ENCODE measurements around the gene MT1A.
A peak's percentile ranks its signal among the peaks of the same experiment; 100 is the strongest.

The MT1A gene

DNA sequence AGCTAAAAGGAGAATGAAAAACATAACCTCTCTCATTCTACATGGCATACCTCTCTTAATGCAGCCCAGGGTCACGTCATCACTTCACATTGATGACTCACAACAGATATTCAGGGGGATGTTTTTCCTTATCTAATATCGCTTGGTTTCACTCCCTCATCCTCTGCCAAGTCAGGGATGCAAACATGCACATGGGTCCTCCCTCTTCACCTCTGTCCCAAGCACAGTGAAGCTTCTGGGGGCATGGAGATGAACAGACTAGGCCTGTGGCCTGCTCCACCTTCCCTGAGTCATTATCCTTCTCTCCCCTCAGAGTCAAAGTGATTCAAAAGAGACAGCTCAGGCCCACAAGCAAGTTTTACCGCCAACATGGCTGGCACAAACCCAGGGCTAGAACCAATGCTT, 32.4 kb upstream of the MT1A start:
- in situ Hi-C loops (cut with HindIII; ENCODE audit: low pct_unique_long_range_greater_than_20kb, low sequenced_read_pairs) = no loop called here
- no peak for TF ChIP-seq JUND (IDR thresholded peaks at IDR 0.05; ENCODE audit: low read depth)
- DNase-seq (ENCODE audit: low read depth in 1 of 2, low spot score in 1 of 2) = no peak

- no peak for DNase-seq (ENCODE audit: low read depth in 1 of 2, low spot score in 1 of 2)
- TF ChIP-seq JUND (IDR thresholded peaks at IDR 0.05; ENCODE audit: low read depth) = no peak
- in situ Hi-C loops (cut with HindIII; ENCODE audit: low pct_unique_long_range_greater_than_20kb, low sequenced_read_pairs) = no loop called here
These were observed 31.9 kb upstream of the MT1A start for GRCh38 chr16:56606476-56607108.

DNA sequence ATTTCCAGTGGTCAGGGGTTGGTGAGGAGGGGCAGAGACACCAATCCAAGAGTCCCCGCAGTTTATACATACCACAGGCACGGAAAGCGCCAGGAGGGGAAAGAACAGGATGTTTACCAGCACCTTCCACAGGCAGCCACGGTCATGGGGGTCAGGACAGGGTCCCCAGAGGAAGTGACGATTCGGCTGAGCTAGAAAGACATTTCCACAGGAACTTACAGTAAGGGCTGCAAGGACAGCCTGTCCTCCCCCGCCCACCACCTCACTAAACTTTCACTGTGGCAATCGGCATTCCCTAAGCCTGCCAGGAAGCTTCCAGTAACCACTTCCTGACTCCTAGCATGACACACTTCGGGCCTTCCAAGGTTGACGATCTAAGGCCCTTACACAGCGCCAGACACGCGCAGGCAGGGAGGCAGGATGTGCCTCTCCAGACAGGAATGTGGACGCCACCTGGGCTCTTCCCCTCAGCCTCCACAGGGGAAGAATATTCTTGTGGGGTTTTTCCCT, 31.3 kb upstream of the MT1A start:
- in situ Hi-C loops (cut with HindIII; ENCODE audit: low pct_unique_long_range_greater_than_20kb, low sequenced_read_pairs) = no loop called here
- peak in 1 of 2 experiments; percentile 87 for DNase-seq (ENCODE audit: low read depth in 1 of 2, low spot score in 1 of 2)
- TF ChIP-seq JUND (IDR thresholded peaks at IDR 0.05; ENCODE audit: low read depth) = no peak

DNA sequence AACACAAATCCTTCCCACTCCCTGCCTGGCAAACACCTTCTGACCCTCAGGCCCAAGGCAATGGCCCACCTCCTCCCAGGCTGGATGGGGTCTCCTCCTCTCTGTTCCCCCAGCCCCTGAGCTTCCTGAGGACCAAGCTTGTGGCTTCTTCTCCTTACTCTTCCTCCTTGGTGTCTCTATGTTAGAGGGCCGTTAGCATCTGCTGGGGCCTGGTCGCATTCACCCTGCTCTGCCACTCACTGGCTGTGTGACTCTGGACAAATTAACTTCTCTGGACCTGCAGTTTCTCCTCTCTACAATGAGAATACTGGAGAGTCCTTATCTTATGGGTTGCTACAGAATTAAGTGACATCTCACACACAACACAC, 30.8 kb upstream of the MT1A start:
- in situ Hi-C loops (cut with HindIII; ENCODE audit: low pct_unique_long_range_greater_than_20kb, low sequenced_read_pairs) = no loop called here
- TF ChIP-seq JUND (IDR thresholded peaks at IDR 0.05; ENCODE audit: low read depth) = no peak
- DNase-seq (ENCODE audit: low read depth in 1 of 2, low spot score in 1 of 2) = no peak

GRCh38 chr16:56608043-56608875, 30.2 kb upstream of the MT1A start, which contains the start of gene MT2A:
TSS of gene MT2A (plus strand) at chr16:56608584. CDS start at chr16:56608656, 72 bp downstream.
- peak; percentile 78 to 95 for DNase-seq (ENCODE audit: low read depth in 1 of 2, low spot score in 1 of 2)
- TF ChIP-seq JUND (IDR thresholded peaks at IDR 0.05; ENCODE audit: low read depth) = no peak
- in situ Hi-C loops (cut with HindIII; ENCODE audit: low pct_unique_long_range_greater_than_20kb, low sequenced_read_pairs) = no loop called here

DNA sequence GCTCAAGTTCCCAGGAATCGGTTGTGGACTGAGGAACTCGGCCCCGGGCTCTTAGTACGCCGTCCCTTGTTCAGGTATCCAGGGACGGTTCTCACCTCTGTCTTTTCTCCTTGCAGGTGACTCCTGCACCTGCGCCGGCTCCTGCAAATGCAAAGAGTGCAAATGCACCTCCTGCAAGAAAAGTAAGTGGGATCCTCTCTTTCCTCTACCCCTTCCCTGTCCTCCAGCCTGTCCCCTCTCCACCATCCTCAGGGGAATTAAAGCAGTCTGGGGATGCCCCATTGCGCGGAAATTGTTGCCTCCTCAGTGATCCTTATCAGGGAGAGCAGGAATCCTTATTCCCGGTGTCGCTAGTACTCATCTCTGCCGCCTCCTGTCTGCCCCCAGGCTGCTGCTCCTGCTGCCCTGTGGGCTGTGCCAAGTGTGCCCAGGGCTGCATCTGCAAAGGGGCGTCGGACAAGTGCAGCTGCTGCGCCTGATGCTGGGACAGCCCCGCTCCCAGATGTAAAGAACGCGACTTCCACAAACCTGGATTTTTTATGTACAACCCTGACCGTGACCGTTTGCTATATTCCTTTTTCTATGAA, 29.5 kb upstream of the MT1A start:
- no peak for DNase-seq (ENCODE audit: low read depth in 1 of 2, low spot score in 1 of 2)
- no peak for TF ChIP-seq JUND (IDR thresholded peaks at IDR 0.05; ENCODE audit: low read depth)
- in situ Hi-C loops (cut with HindIII; ENCODE audit: low pct_unique_long_range_greater_than_20kb, low sequenced_read_pairs) = no loop called here

- DNase-seq (ENCODE audit: low read depth in 1 of 2, low spot score in 1 of 2) = peak in 1 of 2 experiments; percentile 58
- TF ChIP-seq JUND (IDR thresholded peaks at IDR 0.05; ENCODE audit: low read depth) = no peak
These were observed 29.0 kb upstream of the MT1A start for GRCh38 chr16:56609463-56609921.

DNA sequence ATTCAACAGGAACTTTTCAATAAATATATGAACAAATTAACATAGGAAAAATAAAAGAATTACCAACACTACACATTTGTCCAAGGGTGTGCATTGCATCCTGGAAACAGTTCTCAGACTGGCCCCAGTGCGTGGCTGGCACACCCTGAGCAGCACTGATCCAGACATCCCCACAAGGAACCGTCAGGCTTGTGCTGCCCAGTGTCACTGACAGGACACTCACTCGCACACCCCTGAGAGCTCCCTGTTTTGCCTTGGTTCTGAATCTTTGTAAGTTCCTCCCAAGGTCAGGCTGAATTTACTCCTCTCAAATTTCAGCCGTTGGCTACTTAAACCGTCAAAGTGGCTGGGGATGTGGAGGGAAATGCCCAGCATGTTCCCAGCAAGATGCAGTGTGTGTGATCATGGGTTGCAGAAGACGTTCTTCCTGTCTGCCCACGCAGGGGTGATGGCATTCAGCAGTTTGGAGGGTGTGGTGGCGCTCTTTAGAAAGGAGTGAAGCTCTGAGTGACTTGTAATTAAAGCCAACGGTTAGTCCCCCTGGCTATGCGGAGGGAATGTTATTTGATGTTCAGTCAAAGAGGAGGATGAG, 28.4 kb upstream of the MT1A start:
- in situ Hi-C loops (cut with HindIII; ENCODE audit: low pct_unique_long_range_greater_than_20kb, low sequenced_read_pairs) = no loop called here
- DNase-seq (ENCODE audit: low read depth in 1 of 2, low spot score in 1 of 2) = peak in 1 of 2 experiments; percentile 87
- no peak for TF ChIP-seq JUND (IDR thresholded peaks at IDR 0.05; ENCODE audit: low read depth)

More at GRCh38 chr16:56609463-56609921, 29.0 kb upstream of the MT1A start:
- in situ Hi-C loops (cut with HindIII; ENCODE audit: low pct_unique_long_range_greater_than_20kb, low sequenced_read_pairs) = no loop called here

- in situ Hi-C loops (cut with HindIII; ENCODE audit: low pct_unique_long_range_greater_than_20kb, low sequenced_read_pairs) = no loop called here
- DNase-seq (ENCODE audit: low read depth in 1 of 2, low spot score in 1 of 2) = no peak
- no peak for TF ChIP-seq JUND (IDR thresholded peaks at IDR 0.05; ENCODE audit: low read depth)
These were observed 27.8 kb upstream of the MT1A start for GRCh38 chr16:56610609-56611111.

DNA sequence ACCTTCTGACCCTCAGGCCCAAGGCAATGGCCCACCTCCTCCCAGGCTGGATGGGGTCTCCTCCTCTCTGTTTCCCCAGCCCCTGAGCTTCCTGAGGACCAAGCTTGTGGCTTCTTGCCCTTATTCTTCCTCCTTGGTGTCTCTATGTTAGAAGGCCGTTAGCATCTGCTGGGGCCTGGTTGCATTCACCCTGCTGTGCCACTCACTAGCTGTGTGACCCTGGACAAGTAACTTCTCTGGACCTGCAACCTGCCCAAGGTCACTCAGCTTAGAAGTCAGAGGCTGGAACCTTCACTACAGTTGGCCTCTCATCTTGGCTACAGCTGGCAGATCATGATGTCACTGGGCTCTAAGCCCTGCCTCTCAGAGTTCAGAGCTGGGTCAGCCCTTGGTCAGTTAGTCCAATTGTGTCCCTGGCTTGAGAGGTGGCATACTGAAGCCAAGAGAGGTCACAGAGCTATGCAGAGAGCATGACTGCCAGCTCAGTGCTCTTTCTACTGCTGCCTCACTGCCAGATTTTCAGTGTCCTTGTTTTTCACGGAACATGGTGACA, 27.1 kb upstream of the MT1A start:
- in situ Hi-C loops (cut with HindIII; ENCODE audit: low pct_unique_long_range_greater_than_20kb, low sequenced_read_pairs) = no loop called here
- TF ChIP-seq JUND (IDR thresholded peaks at IDR 0.05; ENCODE audit: low read depth) = no peak
- DNase-seq (ENCODE audit: low read depth in 1 of 2, low spot score in 1 of 2) = peak in 1 of 2 experiments; percentile 79

DNA sequence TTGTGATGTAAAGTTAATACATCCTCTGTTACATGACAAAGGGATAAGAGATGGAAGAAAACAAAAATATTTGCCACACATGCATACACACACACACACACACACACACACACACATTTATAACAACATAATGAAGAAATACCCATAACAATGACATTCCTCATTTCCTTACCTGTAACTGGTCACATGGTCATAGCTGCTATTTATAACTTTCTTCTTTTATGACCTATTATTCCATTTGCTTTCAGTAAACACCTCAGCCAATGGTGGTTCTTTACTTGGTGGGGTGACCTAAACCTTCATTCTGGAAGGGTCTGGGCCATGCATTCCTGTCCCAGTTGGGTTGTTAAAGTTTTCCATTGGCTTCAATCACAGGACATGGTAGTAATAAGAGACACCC, 24.8 kb upstream of the MT1A start:
- no peak for DNase-seq (ENCODE audit: low read depth in 1 of 2, low spot score in 1 of 2)
- no peak for TF ChIP-seq JUND (IDR thresholded peaks at IDR 0.05; ENCODE audit: low read depth)
- in situ Hi-C loops (cut with HindIII; ENCODE audit: low pct_unique_long_range_greater_than_20kb, low sequenced_read_pairs) = no loop called here

GRCh38 chr16:56614549-56614991, 23.9 kb upstream of the MT1A start:
- in situ Hi-C loops (cut with HindIII; ENCODE audit: low pct_unique_long_range_greater_than_20kb, low sequenced_read_pairs) = no loop called here
- DNase-seq (ENCODE audit: low read depth in 1 of 2, low spot score in 1 of 2) = no peak
- no peak for TF ChIP-seq JUND (IDR thresholded peaks at IDR 0.05; ENCODE audit: low read depth)

Measured in T47D (cell line).